HG02852 (cell line): ENCODE measurements around the gene AUTS2.
A peak's percentile ranks its signal among the peaks of the same experiment; 100 is the strongest.

ENCODE experiments used
- ATAC-seq: cut with Tn5 transposase; IDR thresholded peaks from one replicate; pipeline ENCODE4 v1.9.1; 2021; ENCODE audit warnings: mild to moderate bottlenecking, moderate library complexity; ENCODE audit not compliant: unreplicated experiment

The AUTS2 gene

DNA sequence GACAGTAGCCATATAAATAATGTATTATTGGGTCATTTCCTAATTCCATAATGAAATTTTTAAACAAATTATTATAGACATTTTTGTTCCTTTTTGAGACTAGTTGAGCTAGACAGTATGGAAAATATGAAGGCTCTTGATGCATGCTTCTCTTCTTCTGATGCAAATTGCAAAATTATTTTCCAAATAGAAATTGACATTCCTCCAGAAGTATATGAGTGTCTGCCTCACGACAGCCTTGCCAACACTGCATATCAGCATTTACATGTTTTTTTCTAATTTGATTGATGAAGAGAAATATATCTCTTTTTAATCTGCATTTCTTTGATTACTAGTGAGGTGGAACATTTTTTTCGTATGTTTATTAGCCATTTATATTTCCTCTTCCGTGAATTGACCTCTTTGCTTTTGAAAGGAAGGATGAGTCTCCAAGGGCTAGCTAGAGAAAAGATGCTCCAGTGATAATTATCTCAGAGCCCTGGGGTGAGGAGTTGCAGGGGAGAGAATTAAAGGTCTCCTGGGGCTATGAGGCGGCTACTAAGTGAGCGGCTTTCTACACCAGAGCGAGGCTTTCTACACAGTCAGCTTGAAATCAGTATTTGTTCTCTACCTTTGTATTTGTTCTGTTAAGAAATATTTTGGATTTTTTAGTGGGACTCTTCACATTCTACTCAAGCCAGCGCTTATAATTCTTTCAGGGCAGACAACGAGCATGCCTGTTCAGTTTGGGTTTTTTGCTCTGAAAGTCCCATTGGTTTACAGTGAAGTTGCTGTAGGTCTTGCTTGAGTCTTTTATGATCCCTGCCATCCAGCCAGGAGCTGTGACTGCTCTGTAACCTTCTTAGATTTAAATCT lies 821.5 kb downstream of the AUTS2 start:
- no peak for ATAC-seq

- ATAC-seq = no peak
Measured at GRCh38 chr7:70420381-70420662, 822.0 kb downstream of the AUTS2 start.

GRCh38 chr7:70421319-70421718 lies 823.0 kb downstream of the AUTS2 start:
- ATAC-seq = no peak

- no peak for ATAC-seq
Measured at GRCh38 chr7:70426249-70426880, 828.1 kb downstream of the AUTS2 start.

DNA sequence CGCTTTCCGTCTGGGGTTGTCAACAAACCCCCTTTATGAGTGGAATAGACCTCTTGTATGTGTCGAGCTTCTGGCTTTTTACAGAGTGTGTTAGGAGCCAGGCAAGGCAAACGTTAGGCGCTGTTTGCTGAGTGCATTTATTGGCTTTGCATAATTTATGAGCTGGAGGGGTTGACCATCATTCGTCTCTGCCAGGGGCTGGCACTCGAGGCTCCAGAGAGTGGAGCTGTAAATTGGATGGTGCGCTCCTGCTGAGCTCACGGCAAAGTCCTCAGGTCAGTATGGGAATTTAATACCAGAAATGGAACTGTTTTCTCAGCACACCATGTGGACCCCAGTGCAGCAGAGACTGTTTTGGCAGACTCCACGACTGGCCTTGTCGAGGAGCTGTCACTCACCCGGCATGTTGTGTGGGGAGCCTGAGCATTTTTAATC lies 834.3 kb downstream of the AUTS2 start:
- no peak for ATAC-seq

DNA sequence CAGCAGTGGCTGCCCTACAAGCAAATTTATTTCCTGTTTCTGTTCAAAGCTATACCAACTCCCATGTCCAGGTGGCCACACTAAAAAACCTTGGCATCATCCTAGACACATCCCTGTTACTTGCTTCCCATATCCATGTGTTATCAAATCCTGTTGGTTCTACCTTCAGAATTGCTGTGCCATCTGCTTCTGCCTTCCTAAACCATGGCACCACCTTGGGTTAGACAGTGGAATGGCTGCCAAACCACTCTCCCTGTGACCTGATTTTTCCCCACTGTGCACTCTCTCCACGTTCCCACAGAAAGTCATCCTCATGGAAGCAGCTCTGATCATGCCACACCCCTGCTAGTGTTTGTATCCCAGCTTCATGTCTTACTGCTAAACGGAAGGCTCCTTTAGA lies 836.1 kb downstream of the AUTS2 start:
- no peak for ATAC-seq

GRCh38 chr7:70434821-70435220 lies 836.5 kb downstream of the AUTS2 start:
- ATAC-seq = no peak

DNA sequence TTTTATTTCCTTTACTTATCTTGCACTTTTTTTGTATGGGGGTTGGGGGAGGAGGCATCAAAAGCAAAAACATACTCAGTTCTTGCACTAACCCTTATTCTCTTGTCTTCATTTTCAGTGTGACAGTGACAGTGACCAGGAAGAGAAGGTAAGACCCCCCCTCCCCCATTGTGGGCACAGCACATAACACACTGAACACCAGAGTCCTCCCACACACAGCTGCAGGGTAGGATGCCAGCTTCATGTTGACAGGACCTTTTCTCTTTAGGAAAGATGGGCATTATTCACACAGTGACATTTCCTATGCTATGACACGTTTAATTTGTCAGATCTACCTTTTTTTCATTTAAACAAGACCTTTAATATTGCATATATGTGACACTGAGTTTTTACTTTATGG lies 837.4 kb downstream of the AUTS2 start:
- ATAC-seq = no peak

DNA sequence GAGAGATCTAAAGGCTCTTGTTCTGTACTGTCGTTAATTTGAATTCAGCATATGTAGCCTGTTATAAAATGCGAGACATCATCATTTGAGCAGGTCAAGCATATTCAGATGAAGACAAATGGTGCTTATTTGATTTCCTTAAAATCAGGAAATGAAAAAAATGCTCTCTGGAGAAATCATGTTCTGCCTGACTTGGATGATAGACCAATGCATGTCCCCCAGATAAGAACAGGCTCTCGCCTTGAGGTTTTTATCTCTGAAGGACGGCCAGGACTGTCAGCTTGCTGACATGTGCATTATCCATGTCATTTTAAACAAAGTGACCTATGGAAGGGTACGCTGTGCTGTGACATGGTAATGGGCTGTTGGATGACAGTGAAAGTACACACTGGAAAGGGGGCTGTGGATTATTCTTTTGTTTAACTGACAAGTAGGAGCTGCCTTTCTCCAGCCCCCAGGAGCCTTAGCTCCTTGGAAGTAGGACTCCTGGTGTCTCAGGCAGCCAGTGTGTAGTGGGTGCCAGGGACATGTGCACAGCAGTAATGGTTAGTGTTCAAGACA lies 838.6 kb downstream of the AUTS2 start:
- ATAC-seq = no peak

DNA sequence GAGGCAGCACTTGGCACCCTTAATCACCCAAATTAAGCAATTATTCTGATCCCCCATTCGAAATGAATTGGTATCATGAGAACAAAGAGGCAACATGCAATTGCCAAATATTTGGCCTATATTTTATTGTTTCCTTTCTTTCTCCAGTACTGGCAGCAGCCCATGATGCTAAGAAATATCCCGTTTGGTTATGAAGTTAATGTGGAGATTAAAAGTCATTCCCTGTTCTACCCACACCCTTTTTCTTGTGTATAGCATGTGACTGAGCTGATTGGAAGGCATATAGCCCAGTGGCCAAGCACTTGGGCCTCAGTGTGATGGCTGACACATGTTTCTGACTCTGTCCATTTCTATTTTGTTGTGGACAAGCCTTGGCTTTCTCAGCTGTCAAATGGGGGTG lies 841.4 kb downstream of the AUTS2 start:
- no peak for ATAC-seq

DNA sequence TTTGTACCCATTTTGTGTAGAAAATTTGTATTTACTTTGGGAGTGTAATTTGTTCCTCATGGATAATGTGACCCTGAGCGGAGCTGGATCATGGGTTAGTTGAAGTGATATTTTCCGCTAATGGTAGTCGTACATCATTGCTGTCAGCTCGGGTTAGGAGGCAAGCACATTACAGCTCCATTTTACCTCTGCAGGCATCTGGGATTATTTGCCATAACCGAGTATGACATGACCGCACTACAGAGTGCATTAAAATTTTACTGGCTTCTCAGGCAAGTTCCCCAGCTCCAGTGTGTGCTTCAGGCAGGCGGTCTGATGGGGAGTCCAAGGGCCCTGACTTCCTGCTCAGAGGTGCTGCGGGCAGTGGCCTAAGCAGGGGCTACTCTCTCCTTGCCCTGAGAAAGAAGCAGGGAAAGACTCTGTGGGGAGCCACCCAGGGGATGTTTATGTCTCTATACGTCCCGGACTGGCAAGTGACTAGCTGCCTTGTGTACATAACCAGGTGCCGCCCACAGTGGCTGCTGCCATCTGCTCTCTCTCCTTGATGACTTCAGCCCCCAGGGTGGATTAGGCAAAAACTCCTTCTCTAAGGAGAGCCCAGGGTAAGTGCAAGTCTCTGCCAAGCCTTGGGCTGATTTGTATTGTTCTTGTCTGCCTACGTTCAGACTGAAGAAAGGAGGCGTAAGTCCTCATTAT lies 848.3 kb downstream of the AUTS2 start:
- ATAC-seq = no peak

DNA sequence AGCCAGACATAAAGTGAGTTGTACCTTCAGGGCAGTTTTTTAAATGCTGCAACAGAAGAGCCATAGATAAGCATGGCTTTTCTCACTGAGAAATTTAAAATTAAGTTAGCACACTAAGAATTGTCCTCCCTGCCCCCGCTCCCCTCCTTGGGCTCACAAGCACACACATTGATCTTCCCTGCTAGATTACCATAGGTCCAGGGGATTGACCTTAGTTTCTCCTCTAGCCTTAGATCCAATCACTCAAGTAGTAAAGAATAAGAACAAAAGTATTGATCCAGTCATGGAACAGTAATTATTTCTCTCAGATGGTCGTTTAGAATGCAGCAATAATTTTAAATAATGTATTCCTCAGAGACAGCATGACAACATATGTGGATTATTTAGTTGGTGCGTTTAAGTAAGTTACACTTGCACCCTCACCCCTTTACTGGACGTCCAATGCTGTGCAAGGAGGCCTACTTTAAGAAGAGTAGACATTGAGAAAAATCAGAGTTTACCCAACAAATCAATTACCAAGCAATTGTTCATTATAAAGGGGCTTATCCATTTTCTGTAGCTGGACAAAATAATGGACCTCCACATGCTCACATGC lies 850.1 kb downstream of the AUTS2 start:
- ATAC-seq = no peak

GRCh38 chr7:70450731-70451130 lies 852.5 kb downstream of the AUTS2 start:
- ATAC-seq = no peak

GRCh38 chr7:70455925-70456324 lies 857.6 kb downstream of the AUTS2 start:
- ATAC-seq = no peak

GRCh38 chr7:70456719-70457118 lies 858.4 kb downstream of the AUTS2 start:
- peak; percentile 69 for ATAC-seq

DNA sequence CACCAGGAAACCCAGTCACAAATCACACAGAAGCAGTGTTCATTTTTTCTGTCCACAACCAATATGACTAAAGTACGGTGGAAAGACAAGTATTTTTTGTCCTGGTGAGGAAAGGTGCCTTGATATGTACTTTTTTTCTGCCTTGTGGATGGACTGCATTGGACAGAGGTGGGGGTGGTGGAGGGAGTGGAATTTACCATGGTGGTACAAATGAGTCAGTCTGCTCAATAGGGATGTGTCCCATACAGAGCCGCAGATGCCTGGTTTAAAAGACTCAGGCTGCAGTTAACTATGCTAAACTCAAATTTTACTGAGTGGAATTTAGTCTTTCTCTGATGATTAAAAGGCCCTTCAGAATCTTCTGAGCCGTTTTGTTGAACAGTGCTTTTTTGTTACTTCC lies 859.2 kb downstream of the AUTS2 start:
- no peak for ATAC-seq

DNA sequence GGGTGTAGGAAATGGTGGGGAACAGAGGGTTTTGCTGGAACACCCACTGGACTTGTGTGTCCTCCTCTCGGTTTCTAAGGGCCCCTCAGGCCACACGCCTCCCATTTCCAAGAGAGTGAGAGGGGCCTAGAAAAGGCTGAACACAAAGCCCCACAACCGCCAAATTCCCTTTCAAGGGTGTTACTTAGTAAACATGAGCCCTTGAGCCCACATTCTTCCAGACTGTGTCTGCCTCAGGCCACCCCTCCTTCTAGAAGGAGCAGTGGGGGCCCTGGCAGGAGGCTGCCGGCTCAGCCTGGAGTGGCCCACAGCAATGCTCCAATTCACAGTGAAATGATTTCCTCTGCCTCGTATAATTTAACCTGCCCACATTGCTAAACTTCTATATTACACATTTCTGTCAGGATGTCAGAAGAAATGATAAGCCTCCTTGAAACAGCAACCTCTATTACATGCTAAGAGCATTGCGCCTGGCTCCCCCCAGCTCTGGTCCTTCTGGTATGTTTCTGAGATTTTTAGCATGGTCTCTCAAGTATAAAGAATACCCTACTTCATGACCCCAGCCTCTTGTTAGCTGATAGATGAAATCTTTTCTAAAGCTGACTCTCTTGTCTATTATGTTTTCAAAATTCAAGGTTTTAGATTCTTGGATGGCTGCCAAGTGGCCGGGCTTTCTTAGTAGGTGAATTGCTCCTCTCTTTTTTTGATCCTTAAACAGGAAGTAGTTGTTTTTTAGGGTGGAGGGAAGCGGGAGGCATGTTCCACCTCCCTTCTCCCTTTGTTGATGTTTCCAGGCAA lies 859.8 kb downstream of the AUTS2 start:
- no peak for ATAC-seq

GRCh38 chr7:70458745-70459144 lies 860.5 kb downstream of the AUTS2 start:
- no peak for ATAC-seq

GRCh38 chr7:70459546-70459945 lies 861.3 kb downstream of the AUTS2 start:
- ATAC-seq = no peak

DNA sequence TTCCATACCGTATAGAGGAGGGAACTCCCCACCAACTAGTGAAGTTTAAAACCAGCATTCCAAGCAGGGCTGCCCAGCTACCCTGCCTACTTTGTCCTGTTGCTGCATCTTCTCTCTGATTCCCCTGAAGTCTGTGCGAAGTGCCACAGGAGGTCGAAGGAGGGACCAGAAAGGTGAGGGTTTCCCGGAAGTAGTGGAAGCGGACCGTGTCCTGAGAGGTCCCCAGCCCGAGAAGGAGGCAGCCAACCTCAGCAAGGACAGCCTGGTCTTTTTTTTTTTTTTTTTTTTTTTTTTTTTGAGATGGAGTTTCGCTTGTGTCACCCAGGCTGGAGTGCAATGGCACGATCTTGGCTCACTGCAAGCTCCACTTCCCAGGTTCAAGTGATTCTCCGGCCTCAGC lies 861.8 kb downstream of the AUTS2 start:
- ATAC-seq = no peak

- no peak for ATAC-seq
Measured at GRCh38 chr7:70460562-70460961, 862.3 kb downstream of the AUTS2 start.
